Measurements from ENCODE around the gene KCNMB4. TPM values are rescaled to one million over a fixed set of nuclear protein-coding genes. Genes with fewer than 3 reads are reported as not detected.
A peak's percentile ranks its signal among the peaks of the same experiment; 100 is the strongest.

The KCNMB4 gene
- total RNA-seq, 1 experiment from 2014 or later = 0.13 TPM

DNA sequence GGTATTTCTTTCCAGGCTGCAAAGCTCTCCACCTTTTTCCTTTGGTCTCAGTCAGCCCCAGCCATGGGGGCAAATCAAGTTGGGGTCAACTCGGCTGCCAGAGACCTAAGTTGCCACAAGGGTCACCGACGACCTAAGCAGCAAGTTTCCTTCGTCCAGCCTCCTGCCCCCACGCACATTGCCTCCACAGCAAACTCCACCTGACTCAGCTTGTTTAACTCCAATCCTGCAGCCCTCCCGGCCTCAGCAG, 767 bp upstream of the KCNMB4 start:
- no peak for TF ChIP-seq SIN3A (IDR thresholded peaks at IDR 0.05; ENCODE audit: borderline replicate concordance, insufficient read depth, low read depth, low read length)
- TF ChIP-seq, protein P1, sequence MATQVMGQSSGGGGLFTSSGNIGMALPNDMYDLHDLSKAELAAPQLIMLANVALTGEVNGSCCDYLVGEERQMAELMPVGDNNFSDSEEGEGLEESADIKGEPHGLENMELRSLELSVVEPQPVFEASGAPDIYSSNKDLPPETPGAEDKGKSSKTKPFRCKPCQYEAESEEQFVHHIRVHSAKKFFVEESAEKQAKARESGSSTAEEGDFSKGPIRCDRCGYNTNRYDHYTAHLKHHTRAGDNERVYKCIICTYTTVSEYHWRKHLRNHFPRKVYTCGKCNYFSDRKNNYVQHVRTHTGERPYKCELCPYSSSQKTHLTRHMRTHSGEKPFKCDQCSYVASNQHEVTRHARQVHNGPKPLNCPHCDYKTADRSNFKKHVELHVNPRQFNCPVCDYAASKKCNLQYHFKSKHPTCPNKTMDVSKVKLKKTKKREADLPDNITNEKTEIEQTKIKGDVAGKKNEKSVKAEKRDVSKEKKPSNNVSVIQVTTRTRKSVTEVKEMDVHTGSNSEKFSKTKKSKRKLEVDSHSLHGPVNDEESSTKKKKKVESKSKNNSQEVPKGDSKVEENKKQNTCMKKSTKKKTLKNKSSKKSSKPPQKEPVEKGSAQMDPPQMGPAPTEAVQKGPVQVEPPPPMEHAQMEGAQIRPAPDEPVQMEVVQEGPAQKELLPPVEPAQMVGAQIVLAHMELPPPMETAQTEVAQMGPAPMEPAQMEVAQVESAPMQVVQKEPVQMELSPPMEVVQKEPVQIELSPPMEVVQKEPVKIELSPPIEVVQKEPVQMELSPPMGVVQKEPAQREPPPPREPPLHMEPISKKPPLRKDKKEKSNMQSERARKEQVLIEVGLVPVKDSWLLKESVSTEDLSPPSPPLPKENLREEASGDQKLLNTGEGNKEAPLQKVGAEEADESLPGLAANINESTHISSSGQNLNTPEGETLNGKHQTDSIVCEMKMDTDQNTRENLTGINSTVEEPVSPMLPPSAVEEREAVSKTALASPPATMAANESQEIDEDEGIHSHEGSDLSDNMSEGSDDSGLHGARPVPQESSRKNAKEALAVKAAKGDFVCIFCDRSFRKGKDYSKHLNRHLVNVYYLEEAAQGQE (IDR thresholded peaks at IDR 0.05; ENCODE audit: insufficient read depth in 1 of 2, low read depth in 2 of 2, low read length in 1 of 2) = no peak
- TF ChIP-seq TCF7L2 (IDR thresholded peaks at IDR 0.05; ENCODE audit: low read depth, low read length) = no peak
- Histone ChIP-seq H3K36me3 (ENCODE audit: control insufficient read depth, insufficient read depth, low read length) (no peaks in the 10 kb centered on the region; the same call in 1 of the 2 replicates), H3K27me3 (ENCODE audit: control insufficient read depth, insufficient read depth, low read length) (peaks cover 37% of the 10 kb centered on the region), H3K4me1 (ENCODE audit: control insufficient read depth, insufficient read depth, low read length) (no peaks in the 10 kb centered on the region), H3K9me3 (ENCODE audit: control insufficient read depth, insufficient read depth, low read depth, low read length) (no peaks in the 10 kb centered on the region), H3K4me3 (ENCODE audit: low read depth in 2 of 2, low read length in 2 of 2) (peak overlapping the region; percentile 55 to 67), H3K27ac (ENCODE audit: low read length) (no peak overlapping the region)
- ChIA-PET CTCF (no interaction called here), POLR2A (interaction anchor here (0.5 kb wide), 1 partner anchor 36 kb away, joined by 7 read pairs; no protein-coding TSS in a partner anchor)
- ATAC-seq = 0 out of 2 replicates have a peak, but pooled peaks have one; percentile 5
- in situ Hi-C loops (cut with HindIII; ENCODE audit: low pct_unique_long_range_greater_than_20kb, low sequenced_read_pairs) (no loop called here), intact Hi-C loops (cut with micrococcal nuclease; ENCODE audit: unreplicated experiment) (loop anchor here (5.0 kb wide), 1 partner anchor 212 kb away; no protein-coding TSS in a partner anchor)
- BruUV-seq (replicated peaks) = no TSS peak
- DNase-seq (ENCODE audit: low read depth, low spot score) = no peak

DNA sequence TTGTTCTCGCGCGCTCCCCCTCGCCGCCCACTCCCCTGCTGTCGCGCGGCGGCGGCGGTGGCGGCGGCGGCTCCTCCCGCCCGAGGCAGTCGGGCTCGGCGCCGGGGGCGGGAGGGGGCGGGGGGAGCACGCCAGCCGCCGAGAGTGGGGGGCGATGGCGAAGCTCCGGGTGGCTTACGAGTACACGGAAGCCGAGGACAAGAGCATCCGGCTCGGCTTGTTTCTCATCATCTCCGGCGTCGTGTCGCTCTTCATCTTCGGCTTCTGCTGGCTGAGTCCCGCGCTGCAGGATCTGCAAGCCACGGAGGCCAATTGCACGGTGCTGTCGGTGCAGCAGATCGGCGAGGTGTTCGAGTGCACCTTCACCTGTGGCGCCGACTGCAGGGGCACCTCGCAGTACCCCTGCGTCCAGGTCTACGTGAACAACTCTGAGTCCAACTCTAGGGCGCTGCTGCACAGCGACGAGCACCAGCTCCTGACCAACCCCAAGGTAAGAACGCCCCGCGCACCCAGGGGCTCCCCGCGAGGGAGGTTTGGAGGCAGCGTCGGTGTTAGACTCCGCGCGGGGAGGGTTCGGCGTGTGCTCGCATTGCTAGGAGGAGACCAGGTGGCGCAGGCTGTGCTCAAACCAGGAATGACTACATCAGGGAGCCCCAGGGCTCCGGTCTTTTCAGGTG, 629 bp downstream of the KCNMB4 start:
- CTCF ChIA-PET = no interaction called here
- Histone ChIP-seq H3K4me3 (ENCODE audit: low read depth in 2 of 2, low read length in 2 of 2) (peak overlapping the region; percentile 52 to 55), H3K27ac (ENCODE audit: low read length) (no peak overlapping the region), H3K9me3 (ENCODE audit: control insufficient read depth, insufficient read depth, low read depth, low read length) (no peaks in the 10 kb centered on the region), H3K4me1 (ENCODE audit: control insufficient read depth, insufficient read depth, low read length) (no peaks in the 10 kb centered on the region), H3K36me3 (ENCODE audit: control insufficient read depth, insufficient read depth, low read length) (no peaks in the 10 kb centered on the region; the same call in 1 of the 2 replicates), H3K27me3 (ENCODE audit: control insufficient read depth, insufficient read depth, low read length) (peaks cover 37% of the 10 kb centered on the region)
- POLR2A ChIA-PET = no interaction called here
- intact Hi-C loops (cut with micrococcal nuclease; ENCODE audit: unreplicated experiment) (loop anchor here (5.0 kb wide), 1 partner anchor 211 kb away; no protein-coding TSS in a partner anchor), in situ Hi-C loops (cut with HindIII; ENCODE audit: low pct_unique_long_range_greater_than_20kb, low sequenced_read_pairs) (no loop called here)
- ATAC-seq (peak; percentile 61), DNase-seq (ENCODE audit: low read depth, low spot score) (no peak)
- BruUV-seq (replicated peaks) = no TSS peak
- no peak for TF ChIP-seq TCF7L2 (IDR thresholded peaks at IDR 0.05; ENCODE audit: low read depth, low read length)
- no peak for TF ChIP-seq SIN3A (IDR thresholded peaks at IDR 0.05; ENCODE audit: borderline replicate concordance, insufficient read depth, low read depth, low read length)
- no peak for TF ChIP-seq POLR2AphosphoS5 (IDR thresholded peaks at IDR 0.05; ENCODE audit: low read depth, low read length)
- TF ChIP-seq, protein P1 (IDR thresholded peaks at IDR 0.05; ENCODE audit: insufficient read depth in 1 of 2, low read depth in 2 of 2, low read length in 1 of 2) = no peak
- TF ChIP-seq, protein P2, sequence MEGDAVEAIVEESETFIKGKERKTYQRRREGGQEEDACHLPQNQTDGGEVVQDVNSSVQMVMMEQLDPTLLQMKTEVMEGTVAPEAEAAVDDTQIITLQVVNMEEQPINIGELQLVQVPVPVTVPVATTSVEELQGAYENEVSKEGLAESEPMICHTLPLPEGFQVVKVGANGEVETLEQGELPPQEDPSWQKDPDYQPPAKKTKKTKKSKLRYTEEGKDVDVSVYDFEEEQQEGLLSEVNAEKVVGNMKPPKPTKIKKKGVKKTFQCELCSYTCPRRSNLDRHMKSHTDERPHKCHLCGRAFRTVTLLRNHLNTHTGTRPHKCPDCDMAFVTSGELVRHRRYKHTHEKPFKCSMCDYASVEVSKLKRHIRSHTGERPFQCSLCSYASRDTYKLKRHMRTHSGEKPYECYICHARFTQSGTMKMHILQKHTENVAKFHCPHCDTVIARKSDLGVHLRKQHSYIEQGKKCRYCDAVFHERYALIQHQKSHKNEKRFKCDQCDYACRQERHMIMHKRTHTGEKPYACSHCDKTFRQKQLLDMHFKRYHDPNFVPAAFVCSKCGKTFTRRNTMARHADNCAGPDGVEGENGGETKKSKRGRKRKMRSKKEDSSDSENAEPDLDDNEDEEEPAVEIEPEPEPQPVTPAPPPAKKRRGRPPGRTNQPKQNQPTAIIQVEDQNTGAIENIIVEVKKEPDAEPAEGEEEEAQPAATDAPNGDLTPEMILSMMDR (IDR thresholded peaks at IDR 0.05) = no peak
